ENCODE results near the gene AUTS2.

The AUTS2 gene

DNA sequence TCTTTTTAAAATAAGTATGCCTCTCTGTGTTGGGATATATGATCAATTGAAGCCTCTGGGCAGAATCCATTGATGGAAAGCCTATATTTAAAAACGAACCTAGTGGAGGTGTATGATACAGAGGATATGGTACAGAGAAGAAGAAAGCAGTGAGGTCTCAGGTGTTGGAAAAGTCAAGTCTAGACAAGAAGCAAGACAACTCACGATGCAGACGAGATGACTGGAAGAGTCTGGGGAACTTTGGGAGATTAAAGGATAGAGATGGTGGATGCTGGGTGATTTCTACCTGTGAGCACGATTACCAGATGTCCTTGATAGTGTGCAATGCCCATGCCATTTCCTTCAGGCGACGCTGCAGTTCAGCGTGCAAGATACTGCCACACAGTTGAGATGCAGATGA, 1009.0 kb downstream of the AUTS2 start:
- no peak overlapping the region for H3K4me3 ChIP-seq (ENCODE audit: low read length)
- TF ChIP-seq, protein P1, sequence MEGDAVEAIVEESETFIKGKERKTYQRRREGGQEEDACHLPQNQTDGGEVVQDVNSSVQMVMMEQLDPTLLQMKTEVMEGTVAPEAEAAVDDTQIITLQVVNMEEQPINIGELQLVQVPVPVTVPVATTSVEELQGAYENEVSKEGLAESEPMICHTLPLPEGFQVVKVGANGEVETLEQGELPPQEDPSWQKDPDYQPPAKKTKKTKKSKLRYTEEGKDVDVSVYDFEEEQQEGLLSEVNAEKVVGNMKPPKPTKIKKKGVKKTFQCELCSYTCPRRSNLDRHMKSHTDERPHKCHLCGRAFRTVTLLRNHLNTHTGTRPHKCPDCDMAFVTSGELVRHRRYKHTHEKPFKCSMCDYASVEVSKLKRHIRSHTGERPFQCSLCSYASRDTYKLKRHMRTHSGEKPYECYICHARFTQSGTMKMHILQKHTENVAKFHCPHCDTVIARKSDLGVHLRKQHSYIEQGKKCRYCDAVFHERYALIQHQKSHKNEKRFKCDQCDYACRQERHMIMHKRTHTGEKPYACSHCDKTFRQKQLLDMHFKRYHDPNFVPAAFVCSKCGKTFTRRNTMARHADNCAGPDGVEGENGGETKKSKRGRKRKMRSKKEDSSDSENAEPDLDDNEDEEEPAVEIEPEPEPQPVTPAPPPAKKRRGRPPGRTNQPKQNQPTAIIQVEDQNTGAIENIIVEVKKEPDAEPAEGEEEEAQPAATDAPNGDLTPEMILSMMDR (conservative IDR thresholded peaks at IDR 0.05; ENCODE audit: low read length): no peak
- no peak for DNase-seq (ENCODE audit: low read depth)

DNA sequence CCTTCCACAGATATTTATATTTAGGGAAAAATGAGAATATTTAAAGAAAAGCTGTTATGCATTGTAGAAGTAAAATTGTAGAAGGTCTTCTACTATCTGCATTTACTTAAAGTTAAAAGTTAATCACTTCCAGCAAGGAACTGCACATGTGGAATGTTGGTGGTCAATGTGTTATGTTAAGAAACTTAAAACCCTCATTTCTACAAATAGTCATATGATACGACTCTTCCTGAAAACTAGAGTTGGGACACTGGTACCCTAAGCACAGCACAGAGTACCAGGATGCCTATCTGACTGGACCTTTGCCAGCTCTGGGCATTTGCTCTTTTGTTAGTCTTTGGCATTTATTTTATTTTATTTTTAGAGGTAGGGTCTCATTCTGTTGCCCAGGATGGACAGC, 1009.5 kb downstream of the AUTS2 start:
- TF ChIP-seq, protein P1 (conservative IDR thresholded peaks at IDR 0.05; ENCODE audit: low read length): no peak
- DNase-seq (ENCODE audit: low read depth): peak; percentile 21

DNA sequence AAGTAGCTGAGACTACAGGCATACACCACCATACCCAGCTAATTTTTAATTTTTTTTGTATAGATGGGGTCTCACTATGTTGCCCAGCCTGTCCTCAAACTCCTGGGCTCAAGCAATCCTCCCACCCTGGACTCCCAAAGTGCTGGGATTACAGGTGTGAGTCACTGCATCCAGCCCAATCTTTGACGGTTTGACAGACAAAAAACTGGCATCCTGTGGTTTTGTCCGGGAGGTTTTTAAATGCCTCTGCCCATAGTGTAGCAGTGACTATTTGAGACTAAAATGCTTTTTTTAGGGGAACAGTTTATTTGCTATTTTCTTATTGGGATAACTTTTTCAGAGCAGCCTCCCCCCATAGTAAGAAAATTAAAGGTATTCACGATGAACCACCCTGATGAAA, 1010.0 kb downstream of the AUTS2 start:
- TF ChIP-seq, protein P1 (conservative IDR thresholded peaks at IDR 0.05; ENCODE audit: low read length): no peak
- no peak overlapping the region for H3K4me3 ChIP-seq (ENCODE audit: low read length)
- no peak for DNase-seq (ENCODE audit: low read depth)

More for the DNA sequence above, 1009.5 kb downstream of the AUTS2 start:
- no peak overlapping the region for H3K4me3 ChIP-seq (ENCODE audit: low read length)

DNA sequence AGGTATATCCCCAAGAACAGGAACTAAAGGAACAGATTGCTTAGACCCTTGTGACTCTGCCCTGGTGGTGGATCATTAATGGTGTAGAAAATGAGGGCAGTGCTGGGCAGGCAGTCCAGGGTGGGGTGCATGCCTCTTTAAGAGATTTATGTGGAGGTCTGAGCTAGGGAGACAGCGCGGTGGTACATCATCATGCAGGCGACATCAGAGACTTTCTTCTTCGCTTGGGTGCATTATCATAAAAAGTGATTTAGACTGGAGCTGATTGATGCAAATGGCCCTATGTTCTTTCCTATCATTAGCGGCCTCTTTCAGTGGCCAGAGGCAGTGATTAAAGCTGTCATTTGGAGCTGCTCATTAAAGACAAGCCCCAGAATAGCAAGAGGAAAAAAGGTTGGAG, 1014.5 kb downstream of the AUTS2 start:
- no peak for DNase-seq (ENCODE audit: low read depth)
- TF ChIP-seq, protein P1 (conservative IDR thresholded peaks at IDR 0.05; ENCODE audit: low read length): no peak
- H3K4me3 ChIP-seq (ENCODE audit: low read length): no peak overlapping the region

DNA sequence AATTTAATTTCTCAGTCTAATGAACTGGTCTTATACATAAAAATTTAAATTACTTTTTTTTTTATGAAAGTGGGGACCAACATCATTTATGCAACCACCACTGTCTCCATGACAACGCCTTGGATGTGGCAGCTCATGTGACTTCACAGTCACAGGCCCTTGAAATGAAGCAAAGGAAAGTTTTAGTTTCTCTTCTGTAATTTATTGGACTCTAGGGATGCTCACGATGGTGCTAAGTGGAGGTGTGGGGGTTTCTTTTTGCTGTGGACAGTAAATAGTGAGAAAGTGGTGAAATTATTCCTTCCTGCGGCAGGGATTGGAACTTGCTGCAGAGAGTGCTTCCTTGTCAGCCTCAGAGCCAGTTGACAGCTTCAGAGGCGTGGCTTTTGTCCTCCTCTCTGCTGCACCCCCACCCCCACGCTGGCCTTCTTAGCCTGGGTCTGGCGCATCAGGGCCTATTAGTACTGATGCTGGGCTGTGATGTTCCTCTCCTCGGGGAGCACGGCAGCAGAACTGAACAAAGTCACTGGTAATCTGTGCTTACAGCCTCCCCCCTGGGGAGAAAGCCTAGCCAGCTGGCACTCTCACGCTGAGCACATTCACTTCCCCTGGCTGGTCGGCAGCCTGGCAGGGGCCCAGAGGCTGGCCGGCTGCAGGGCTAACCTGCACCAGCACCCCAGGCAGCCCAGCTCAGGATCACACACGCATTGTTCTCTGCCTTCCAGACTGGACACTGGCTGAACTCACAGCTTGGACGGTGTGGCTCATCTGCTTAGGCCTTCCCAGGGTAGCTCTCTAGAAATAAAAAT, 1016.2 kb downstream of the AUTS2 start:
- H3K4me3 ChIP-seq (ENCODE audit: low read length): no peak overlapping the region
- TF ChIP-seq, protein P1 (conservative IDR thresholded peaks at IDR 0.05; ENCODE audit: low read length): no peak
- DNase-seq (ENCODE audit: low read depth): peak; percentile 72

DNA sequence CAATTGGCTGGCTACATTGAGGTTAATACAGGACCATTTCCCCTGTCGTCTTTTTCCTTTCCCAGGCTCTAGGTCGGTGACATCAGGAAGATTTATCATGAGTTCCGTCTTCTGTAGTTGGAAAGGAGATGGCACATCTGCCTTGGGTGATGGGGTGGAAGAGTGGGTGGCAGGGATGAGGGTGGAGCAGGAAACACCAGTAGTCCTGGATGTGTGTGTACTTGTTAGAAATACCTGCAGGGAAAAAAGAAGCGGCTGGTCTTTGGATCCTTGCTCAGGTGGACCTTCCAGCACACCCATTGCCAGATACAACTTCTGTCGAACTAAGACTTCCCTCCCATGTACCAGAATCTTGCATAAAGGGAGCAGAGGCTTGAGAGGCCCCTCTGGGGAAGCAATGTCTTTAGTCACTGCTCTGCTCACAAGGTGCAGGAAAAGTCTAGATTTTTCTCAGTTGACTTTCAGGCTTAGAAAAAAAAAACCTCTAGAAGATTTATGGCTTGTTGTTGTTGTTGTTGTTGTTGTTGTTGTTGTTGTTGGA, 1016.9 kb downstream of the AUTS2 start:
- no peak for DNase-seq (ENCODE audit: low read depth)
- TF ChIP-seq, protein P1 (conservative IDR thresholded peaks at IDR 0.05; ENCODE audit: low read length): no peak
- H3K4me3 ChIP-seq (ENCODE audit: low read length): no peak overlapping the region

DNA sequence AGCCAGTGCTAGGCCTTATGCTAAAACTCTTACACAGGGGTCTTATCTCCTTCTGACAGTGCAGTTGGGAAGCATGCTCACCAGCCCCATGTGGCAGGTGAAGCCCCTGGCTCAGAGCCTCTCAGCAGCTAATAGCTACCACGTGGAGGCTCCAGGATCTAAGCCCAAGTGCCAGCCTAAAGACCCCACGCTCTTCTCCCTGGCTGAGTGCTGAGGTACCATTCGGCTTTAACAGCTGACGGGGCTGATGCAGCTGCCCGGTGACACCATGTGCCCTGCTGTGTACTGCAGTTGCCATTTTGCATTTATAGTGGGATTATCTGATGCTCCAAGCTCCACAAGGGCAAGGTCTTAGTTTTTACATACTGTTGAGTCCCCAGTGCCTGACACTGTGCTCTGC, 1017.9 kb downstream of the AUTS2 start:
- no peak overlapping the region for H3K4me3 ChIP-seq (ENCODE audit: low read length)
- TF ChIP-seq, protein P1 (conservative IDR thresholded peaks at IDR 0.05; ENCODE audit: low read length): no peak

More for the DNA sequence above, 1017.9 kb downstream of the AUTS2 start:
- DNase-seq (ENCODE audit: low read depth): no peak

Data from AG10803 (cell line).